Fibroblast of the aortic adventitia (primary cell): Measurements from ENCODE around the gene SMAP2. TPM values are rescaled to one million over a fixed set of nuclear protein-coding genes. Genes with fewer than 3 reads are reported as not detected.
"Not testable (repeated sequence)": the region's sequence is repeated elsewhere in the genome, so short reads cannot be mapped to it uniquely, and the experiment has no call there.

Experiments
- DNase-seq: peaks from one replicate; pipeline ENCODE4 v3.0.0-alpha.2; 2010; ENCODE audit warnings: low read depth
- H3K4me3 ChIP-seq: 2 replicates; pipeline ENCODE4 v1.5.1; 2011; ENCODE audit warnings: low read depth, mild to moderate bottlenecking, control low read depth, low read length, moderate library complexity
- CTCF ChIP-seq: IDR thresholded peaks from 2 replicates; pipeline ENCODE4 v1.5.1; 2011; ENCODE audit warnings: mild to moderate bottlenecking, low read length, control low read depth, inconsistent platforms; ENCODE audit not compliant: insufficient read depth
- total RNA-seq: library from RNA; depleted of rRNA; stranded (reverse); fragments of >200 nt; gene quantifications from 2 replicates; pipeline ENCODE4 v1.2.3, GENCODE V29; 2012; ENCODE audit warnings: low replicate concordance

Gene SMAP2
- 5.4 and 27.4 TPM in 2 replicates for total RNA-seq

GRCh38 chr1:40373323-40374283 is at the start of gene SMAP2:
SMAP2 (plus strand) TSS chr1:40373727; CDS start chr1:40374121, 394 bp downstream.
- TF ChIP-seq CTCF = no peak
- DNase-seq = peak; percentile 91
- H3K4me3 ChIP-seq = peak within 1 kb of the TSS; percentile 93

- not testable (repeated sequence) for H3K4me3 ChIP-seq, DNase-seq
These were observed 42.1 kb upstream of the SMAP2 start for GRCh38 chr1:40331403-40331802.

- no peak for DNase-seq
- TF ChIP-seq CTCF = no peak
- no peak overlapping the region for H3K4me3 ChIP-seq
These were observed 40.8 kb upstream of the SMAP2 start for GRCh38 chr1:40332695-40333094.

- TF ChIP-seq CTCF = no peak
- no peak overlapping the region for H3K4me3 ChIP-seq
These were observed 36.1 kb upstream of the SMAP2 start for GRCh38 chr1:40337443-40337842.

GRCh38 chr1:40338745-40339419 is 34.6 kb upstream of the SMAP2 start:
- no peak overlapping the region for H3K4me3 ChIP-seq
- peak; percentile 82 for DNase-seq
- peak; percentile 99 for TF ChIP-seq CTCF

More at GRCh38 chr1:40337443-40337842, 36.1 kb upstream of the SMAP2 start:
- no peak for DNase-seq

GRCh38 chr1:40339420-40340323 is 33.9 kb upstream of the SMAP2 start:
- no peak for DNase-seq
- no peak for TF ChIP-seq CTCF
- H3K4me3 ChIP-seq = no peak overlapping the region
